SHP77 treated with DMSO at 0.1 percent for 48 hours (cell line): Measurements from ENCODE around the gene AUTS2.

Experiments used
- DNase-seq: peaks from one replicate; lab custom pipeline; 2025; lab: John Stamatoyannopoulos, UW

AUTS2 gene

DNA sequence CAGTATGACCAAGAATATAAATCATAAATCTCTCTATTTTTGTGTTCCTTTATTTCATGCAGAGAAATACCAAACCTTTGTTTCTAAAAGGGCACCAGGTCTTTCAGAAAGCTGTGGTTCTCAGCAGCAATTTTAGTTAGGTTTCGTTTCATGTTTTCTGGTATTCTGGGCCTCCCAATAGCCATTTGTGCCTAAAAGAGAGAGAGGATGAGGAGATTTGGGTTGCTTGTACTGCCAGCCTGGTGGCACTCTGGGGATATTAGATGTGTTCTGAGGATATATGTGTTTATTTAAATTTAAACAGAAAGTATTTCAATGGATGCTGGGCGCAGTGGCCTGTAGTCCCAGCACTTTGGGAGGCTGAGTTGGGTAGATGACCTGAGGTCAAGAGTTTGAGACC, 471.7 kb downstream of the AUTS2 start:
- DNase-seq = no peak

DNA sequence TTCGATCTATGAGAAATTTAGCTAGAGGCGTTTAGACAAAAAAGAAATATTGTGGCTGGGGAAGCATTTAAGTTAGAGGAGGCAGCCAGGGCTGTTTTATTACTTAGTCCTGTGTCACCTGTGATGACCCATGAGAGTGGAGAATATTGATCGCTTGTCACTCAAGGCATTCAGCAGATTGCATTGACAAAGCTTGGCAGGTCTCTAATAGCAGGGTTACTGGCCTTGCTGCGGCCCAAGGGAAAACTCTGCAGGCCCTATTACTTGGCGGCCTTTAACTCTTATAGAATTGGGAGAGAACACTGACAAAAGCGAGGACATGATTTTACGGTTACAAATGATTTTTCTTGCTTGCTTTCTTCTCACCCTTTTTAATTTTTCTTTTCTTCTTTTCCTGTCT, 473.5 kb downstream of the AUTS2 start:
- DNase-seq = no peak

DNA sequence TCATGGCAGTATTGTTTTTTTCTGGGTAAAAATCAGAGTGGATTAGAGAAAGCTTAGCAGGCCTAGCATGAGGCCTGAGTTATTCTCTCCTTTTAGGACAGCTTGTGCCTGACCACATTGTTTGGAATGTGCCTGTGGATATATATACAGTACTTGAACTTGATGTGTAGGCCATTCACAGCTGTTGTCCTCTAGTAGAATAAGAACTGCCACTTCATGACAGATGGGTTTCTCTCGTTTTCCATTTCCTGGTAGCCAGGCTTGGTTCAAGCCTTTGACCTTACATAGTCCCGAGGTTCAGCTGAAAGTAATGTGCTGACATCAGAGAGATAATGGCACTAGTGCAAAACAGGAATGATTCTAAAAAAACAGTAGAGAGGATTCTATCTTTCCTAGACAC, 473.9 kb downstream of the AUTS2 start:
- peak; percentile 73 for DNase-seq

DNA sequence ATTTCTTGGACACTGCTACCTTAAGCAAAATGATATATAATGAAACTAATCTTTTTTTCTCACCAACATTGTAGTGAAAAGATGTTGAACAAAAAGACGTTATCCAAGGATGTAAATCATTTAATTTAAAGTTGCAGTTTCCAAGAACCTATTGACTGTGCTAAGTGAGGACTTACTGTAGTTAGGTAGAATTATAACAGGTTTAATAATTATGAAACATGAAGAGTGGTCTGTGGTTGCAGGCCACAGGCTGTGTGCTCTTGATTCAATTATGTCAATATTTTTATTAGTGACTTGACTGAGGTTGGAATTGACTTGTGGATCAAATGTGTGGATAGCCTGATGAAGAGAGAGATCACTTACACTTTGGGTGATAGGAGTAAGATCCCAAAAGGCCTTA, 478.1 kb downstream of the AUTS2 start:
- no peak for DNase-seq

DNA sequence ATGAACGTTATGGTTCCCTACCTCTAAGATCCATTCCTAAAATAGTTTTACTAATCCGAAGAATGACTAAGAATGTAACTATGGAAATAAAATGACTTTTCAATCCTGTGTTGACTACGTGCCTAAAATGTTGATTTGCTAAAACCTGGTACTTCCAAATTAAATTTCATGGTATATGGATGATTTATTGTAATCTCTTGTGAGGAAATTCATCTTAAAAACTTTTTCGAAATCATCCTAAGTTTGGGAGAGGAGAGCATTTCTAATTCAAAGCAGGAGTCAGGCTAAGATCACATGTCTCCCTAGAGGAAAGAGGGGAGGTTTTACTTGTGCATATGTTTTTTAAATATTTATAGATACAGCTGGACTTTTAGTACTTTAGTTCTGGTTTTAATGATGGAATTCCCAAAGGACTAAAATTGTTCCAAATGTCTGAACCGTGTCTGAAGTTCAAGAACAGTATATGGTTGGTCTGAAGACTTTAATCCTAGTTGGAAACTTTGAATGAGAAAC, 483.9 kb downstream of the AUTS2 start:
- DNase-seq = no peak

DNA sequence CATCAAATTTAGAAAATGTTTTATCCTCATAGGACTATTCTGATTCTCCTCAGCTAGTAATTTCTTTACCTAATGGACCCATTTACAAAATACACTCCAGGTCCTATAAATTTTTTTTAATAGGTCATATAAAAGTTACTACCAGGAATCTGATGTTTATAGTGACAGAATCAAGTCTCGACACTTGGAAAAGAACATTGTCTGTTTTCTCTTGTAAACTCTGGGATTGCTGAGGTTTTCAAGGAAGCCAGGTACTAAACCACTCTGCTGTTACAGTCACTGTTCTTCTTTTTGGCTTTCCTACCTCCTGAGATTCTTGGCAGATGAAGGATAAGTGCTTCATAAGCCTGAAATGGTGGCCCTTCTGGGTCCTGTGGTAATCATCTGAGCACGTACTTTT, 493.1 kb downstream of the AUTS2 start:
- DNase-seq = no peak

DNA sequence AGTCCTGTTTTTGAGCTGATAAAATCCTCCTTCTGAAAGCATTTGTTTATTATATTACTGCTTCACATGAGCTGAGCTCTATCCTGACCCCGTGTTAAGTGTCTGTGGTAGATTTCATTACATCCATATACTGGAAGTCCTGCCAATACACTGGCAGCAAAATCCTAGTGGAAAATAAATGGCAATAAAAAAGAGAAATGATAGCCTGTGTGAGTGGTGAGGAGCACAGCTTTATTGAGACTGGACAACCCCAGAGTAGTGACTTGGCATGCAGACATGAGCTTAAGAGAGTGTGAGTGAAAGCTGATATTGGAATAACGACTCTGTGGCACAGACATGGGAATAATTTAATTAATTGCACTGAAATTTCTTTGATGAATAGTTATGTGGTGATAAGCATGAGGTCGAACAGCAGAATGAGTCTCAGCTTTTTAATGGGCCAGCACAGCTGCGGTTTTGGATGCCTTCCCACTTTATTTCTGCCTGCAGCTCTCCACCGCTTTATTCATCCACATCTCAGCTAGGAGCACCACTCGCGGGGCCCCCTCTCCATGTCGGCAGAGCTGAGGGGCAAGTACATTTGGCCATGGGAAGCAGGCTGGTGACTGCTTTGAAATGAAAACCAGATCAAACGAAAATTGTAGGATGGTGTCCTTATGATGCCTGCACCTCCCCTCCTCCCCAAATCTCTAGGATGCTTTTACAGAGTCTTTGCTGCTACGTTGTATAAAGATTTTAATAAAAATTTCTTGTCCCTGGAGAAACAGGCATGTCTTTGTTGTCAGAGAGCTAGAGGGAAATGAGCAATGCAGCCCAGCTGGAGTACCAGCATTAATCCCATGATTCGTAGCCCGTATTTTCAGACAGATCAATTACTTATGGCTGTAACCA, 494.3 kb downstream of the AUTS2 start:
- peak; percentile 50 for DNase-seq

DNA sequence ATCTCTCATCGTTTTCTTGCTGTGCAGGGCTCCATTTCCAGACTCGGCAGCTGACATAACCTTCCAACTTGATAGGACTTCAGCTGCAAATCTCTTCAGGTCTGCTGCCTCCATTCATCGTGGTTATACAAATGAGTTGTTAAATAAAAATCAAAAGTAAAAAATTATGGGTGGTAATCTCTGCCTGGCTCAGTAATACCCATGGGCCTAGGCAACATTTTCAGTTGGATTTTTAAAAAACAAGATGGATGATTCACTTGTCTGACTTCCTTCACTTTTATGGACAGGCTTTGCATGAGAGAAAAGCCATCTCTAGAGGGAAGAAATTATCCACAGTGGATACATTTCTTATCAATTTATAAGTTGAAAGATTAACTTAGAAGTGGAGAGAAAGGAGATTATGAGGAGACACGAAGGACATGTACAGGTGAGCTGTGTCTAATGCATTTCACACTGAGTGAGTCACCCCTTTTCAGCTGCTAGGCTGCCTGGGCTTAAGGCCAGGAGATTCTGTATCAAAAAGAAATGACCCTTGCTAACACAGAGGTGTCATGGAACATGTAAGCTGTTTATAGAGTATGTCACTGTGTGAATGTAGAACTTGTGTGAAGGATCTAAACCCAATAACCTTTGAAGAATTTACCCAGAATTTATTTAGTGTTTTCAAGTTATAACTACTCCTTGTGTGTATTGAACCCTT, 495.1 kb downstream of the AUTS2 start:
- peak; percentile 69 for DNase-seq

DNA sequence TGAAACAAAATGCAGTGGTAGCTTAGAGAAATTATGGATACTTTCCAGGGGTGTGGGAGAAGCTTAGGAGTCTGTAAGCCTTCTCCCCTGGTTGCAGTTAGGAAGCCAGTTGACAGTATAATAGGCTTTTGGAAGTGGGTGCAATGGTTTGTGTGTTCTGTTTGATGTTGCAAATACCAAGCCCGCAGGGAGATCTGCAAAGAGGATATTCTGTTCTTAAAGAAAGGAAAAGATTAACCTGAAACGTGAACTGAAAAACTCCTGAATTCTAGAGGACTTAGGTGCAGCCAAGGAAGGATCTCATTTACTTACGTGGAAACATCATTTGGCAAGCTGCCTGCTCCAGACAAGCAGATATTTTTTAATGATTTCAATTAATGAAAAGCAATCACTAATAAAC, 496.6 kb downstream of the AUTS2 start:
- no peak for DNase-seq

DNA sequence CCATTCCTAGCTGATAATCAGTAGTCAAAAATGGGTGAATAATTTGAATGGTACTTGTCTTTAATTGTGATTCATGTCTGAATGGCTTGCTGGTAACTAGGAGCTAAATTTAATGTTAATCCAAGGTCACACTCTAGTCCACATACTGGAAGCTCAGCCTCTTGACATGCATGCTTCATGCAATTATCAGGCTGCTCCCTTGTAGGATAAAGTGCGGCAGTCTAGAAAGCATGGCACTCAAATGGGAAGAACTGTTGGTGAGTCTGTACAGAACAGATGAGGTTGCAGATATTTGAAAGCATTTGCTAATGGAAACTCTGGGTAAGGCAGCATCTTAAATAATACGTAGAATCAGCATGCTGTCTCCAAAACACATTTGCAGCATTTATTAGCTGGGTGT, 499.4 kb downstream of the AUTS2 start:
- DNase-seq = no peak

DNA sequence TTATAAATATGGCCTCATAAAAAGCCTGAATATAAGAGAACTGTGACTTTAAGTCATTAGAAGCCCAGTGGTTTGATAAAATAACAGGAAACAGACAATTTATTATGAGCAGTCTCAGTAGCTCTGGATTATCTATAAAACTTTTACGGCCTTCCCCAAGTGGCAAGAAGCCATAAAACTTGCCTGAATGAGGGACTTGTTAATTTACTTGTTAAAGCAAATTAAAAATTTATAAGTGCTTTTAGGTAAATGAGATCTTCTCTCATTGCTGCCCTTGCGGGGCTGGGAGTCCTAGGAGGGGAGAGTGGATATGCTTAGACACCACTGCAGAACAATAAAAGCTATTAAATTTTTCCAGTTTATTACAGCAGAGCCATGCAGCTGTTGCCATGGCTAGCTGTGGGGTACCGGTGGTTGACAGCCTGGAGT, 499.9 kb downstream of the AUTS2 start:
- DNase-seq = no peak

DNA sequence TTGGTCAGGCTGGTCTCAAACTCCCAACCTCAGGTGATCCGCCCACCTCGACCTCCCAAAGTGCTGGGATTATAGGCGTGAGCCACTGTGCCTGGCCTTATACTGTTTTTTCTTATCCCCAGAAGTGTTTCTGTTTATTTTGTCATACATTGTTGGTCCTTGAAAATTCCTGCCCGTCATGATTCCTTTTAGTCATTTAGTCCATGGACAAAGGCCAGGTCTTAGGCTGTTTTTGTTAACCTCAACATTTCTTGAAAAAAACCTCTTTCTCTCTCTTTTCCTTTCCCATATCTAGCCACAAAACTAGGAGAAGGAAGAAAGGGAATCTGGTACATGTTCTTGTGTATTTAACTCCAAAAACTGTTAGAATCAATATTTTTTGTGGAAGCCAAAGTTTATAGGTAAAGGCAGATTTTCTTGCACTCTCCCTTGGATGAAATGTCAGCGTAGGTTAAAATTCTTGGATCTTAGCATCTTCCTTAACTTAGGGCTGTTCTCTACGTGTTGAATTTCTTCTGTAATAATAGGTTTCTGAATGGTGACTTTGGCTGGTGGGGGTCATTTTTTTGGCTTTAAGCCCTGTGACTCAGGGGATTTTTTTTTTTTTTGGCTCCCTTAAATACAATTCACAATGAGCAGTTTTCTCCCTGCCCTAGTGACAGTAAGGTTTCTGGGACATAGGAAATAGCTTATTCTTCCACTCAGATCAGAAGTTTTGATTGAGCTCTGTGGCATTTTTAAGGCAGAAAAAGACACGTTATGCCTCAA, 500.8 kb downstream of the AUTS2 start:
- DNase-seq = no peak

DNA sequence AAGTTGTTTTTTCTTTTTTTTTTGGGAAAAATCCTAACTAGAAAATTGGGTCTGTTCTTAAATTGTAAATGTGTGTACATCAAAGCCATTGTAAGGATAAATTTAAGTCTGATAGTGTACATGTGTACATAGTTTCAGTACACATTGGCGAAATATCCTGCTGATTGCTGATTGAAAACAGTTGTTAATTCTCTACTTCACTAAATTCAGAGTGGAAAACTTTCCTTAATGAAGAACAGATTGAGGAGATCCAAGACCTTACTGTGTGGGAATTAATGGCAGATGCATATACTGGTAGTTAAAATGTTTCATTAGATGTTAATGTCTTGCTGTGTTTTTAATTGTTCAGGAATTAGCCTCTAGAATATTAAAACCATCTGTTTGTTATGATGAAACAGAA, 506.0 kb downstream of the AUTS2 start:
- DNase-seq = no peak

DNA sequence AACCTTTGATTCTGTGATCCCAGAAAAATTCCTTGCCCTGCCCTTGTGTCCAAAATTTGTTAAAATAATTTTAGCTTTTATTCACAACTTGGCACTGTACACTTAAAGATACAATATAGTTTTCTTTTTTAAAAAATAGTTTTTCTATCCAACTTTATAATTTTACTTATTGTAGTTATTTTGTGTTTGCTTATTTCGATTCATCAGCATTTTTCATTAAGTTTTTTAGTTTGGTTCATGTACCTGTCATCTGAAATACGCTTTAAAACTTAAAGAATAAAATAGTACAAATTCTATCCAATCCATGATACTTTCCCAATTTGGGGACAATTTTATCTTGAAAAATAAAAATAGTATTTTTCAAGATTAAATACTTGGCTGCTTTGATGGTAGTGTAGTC, 514.8 kb downstream of the AUTS2 start:
- no peak for DNase-seq

DNA sequence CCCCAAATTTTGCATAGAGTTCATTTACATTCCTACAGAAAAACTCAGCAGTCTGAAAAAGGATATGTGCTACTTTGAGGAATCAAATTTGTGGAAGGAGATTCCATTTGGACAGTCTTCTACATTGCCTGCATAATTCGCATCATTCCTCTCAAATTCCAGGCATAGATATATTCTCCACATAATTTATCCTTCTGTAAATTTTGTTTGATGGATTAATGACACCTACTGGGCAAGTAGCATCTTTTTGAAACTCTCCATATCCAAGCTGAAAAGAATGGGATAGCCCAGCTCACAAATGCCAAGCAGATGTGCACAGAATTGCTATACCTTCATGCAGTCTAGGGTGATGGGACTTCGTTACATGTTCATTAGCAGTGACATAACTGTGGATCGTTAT, 515.3 kb downstream of the AUTS2 start:
- no peak for DNase-seq

DNA sequence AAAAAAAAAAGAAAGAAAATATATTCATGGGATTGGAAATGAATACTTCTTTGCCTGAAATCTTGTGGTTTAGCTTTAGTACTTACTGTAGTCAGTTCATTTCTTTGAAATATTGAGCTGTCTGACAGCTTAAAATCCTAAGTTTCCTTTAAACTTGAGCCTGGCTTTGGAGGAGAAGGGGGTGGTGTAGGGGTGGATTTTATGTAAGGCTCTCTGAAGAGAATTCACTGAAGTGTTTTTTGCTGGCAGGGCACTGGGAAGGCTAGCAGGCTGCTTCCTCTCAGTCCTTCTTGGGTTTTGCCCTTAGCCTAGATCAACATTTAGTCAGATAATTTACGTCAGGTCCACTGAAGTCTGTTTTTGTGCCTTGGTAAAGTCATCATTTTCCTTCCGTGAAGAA, 516.5 kb downstream of the AUTS2 start:
- no peak for DNase-seq

DNA sequence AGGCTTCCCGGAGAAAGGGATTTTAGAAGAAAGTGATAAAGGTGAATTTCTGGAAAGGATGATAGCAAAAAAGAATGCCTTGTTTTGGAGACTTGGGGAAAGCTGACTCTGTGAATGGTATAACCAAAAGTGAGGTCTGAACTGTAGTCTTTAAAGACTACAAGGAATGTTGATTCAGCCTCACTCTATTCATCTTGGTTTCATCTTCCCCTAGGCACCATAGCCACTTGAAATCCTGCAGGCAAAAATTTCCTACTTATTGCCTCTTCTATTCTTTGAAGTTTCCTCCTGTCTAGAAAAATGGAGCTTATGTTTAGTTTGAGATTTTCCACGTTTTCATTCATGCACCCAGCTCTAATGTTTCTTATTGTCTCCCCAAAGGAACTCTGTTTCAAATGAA, 518.0 kb downstream of the AUTS2 start:
- no peak for DNase-seq

DNA sequence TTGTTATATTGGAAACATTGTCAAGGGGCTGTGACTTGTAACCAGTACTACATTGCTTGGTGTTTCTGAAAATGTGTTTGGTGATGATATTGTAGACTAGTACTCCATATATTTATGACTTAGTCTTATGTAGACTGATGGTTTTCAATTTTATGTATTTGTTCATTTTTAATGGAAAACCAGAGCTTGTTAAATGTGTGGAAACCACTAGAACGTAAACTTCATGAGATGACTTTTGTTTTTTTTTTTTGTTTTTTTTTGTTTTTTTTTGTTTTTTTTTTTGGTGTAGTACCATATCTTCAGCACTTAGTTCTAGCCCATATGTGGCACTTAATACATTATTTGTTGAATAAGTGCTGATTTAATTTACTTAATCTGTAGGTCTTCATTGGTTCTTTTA, 518.6 kb downstream of the AUTS2 start:
- DNase-seq = no peak

DNA sequence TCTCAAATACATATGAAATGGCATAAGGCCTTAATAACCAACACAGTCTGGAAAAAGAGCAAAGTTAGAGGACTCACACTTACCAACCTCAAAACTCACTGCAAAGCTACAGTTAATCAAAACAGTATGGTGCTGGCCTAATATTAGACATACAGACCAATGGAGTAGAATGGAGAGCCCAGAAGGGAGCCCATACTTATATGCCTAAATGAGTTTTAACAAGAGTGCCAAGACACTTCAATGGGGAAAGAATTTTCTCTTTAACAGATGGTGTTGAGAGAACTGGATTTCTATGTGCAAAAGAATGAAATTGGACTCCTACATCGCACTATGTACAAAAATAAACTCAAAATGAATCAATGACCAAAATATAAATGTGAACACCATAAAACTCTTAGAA, 522.6 kb downstream of the AUTS2 start:
- DNase-seq = no peak

DNA sequence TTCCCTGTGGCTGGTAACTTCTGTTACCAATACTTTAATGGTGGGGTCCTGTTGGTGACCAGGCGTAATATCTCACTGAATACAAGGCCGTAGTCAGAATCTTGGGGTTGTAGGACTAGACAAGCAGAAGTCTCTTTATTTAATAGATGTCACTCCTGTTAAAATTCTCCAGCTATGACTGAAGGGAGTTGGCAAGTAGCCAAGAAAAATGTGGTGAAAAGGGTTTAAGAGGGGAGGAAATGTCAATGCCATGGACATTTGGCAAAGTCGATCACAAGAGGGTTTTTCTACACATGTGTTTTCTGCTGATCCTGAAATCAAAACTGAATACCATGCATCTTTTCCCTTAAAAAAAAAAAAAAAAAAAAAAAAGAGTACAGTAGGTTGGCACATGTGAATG, 533.5 kb downstream of the AUTS2 start:
- DNase-seq = no peak

DNA sequence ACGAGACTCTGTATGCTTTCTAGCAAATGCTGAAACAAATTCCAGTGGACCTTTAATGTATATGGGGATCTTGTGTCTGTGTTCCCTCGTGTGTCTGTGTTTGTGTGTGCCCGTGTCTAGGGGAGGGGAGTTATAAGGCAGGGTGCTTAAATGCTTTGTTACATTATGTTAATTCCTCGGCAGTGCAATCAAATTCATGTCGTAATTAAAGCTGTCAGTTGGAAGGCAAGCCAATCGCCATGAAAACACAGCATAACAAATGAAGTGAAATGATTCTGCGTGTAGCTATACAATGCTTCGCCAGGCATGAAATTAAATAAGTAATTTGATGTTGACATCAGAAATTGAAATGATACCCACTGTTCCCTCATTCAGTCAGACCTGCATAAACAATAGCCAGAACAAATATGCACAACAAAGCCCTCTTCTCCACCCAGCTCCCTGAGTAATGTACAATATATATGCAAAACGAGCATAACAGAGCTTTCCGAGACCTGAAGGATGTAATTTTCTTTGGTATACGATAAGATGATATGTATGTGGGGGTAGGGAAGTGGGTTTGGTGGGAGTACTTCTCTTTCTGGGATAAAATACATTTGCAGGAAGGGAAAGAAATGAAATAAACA, 534.1 kb downstream of the AUTS2 start:
- DNase-seq = no peak
